KMS-11 (cell line): ENCODE measurements around the gene TMC2.

Experiments used
- H2AFZ ChIP-seq: fragments of 200-600 bp; sonication (generic); 2 replicates; pipeline ENCODE4 v1.6.1; 2016; ENCODE audit warnings: antibody characterized with exemption, mixed run types, low read depth
- H3K27ac ChIP-seq: fragments of 200-600 bp; sonication (generic); 2 replicates; pipeline ENCODE4 v1.6.1; 2016; ENCODE audit warnings: mild to moderate bottlenecking, mixed run types
- H3K27me3 ChIP-seq: fragments of 200-600 bp; sonication (generic); 2 replicates; pipeline ENCODE4 v1.6.1; 2017; ENCODE audit warnings: mild to moderate bottlenecking, low read depth, mixed run types, moderate library complexity; ENCODE audit not compliant: insufficient read depth
- H3K36me3 ChIP-seq: fragments of 200-600 bp; sonication (generic); 2 replicates; pipeline ENCODE4 v1.6.1; 2017; ENCODE audit warnings: mild to moderate bottlenecking, mixed run types; ENCODE audit not compliant: insufficient read depth
- H3K4me1 ChIP-seq: fragments of 200-600 bp; sonication (generic); 2 replicates; pipeline ENCODE4 v1.6.1; 2016; ENCODE audit warnings: mild to moderate bottlenecking, low read depth, mixed run types; ENCODE audit not compliant: poor library complexity, severe bottlenecking
- H3K4me2 ChIP-seq: fragments of 200-600 bp; sonication (generic); 2 replicates; pipeline ENCODE4 v1.7.0; 2016; ENCODE audit warnings: mild to moderate bottlenecking, mixed run types
- H3K4me3 ChIP-seq: fragments of 200-600 bp; sonication (generic); IDR thresholded peaks from 2 replicates; pipeline ENCODE4 v1.6.1; 2017; ENCODE audit warnings: low read depth, low read length, mixed read lengths; ENCODE audit not compliant: insufficient read depth
- H3K79me2 ChIP-seq: fragments of 200-600 bp; sonication (generic); 2 replicates; pipeline ENCODE4 v1.6.1; 2016; ENCODE audit warnings: low read depth, mixed run types; ENCODE audit not compliant: insufficient read depth
- H3K9ac ChIP-seq: fragments of 200-600 bp; sonication (generic); 2 replicates; pipeline ENCODE4 v1.6.1; 2016; ENCODE audit warnings: mild to moderate bottlenecking, mixed run types
- H4K20me1 ChIP-seq: fragments of 200-600 bp; sonication (generic); 2 replicates; pipeline ENCODE4 v1.6.1; 2016; ENCODE audit warnings: mild to moderate bottlenecking, mixed run types; ENCODE audit not compliant: insufficient read depth
- CTCF ChIP-seq: fragments of 200-600 bp; sonication (generic); conservative IDR thresholded peaks from 2 replicates; pipeline ENCODE4 v1.6.1; 2017; ENCODE audit warnings: low read depth, mild to moderate bottlenecking, antibody characterized with exemption, low read length, moderate library complexity, mixed read lengths

TMC2 gene

DNA sequence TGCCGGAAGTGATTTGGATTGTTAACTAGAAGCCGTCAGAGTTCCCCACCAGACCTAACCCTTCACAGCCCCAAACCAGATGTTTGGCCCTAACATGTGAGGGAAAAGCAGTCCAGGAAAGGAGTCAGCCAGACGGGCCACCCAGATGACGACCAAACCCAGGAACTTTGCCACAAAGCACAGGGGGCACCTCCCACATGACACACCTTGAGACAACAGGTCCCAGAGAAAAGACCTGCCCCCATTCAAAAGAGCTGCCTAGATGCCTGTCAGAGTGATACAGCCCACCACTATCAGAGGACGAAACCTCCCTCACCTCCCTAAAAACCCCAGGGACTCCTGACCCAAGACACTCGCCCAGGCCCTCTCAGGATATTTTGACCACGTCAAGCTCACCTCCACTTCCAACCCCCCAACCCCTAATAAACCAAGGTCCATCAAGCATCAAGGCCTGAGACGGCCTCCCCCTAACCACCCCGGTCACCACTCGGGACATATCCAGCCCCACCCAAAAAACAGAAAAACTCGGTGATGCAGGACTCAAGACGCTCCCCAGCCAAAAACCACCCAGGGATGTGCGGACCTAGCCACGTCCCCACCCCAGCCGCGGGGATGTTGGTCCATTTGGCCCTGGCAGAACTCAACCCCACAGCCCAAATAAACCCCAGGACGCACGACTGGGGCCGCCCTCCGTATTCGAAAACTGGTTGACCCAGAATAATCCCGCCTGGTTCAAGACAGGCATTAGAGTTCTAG lies 28.3 kb upstream of the TMC2 start:
- peak overlapping the region; percentile 60; the same call in 1 of the 2 replicates for H3K9ac ChIP-seq

GRCh38 chr20:2508631-2509467 lies 27.5 kb upstream of the TMC2 start, which contains the start of gene ZNF343:
Gene ZNF343 (minus strand): TSS chr20:2508915. CDS start chr20:2493895, 15,020 bp downstream.
- no peaks in the 10 kb centered on the region for H3K4me1 ChIP-seq
- peak within 1 kb of the TSS; percentile 60; the same call in 1 of the 2 replicates for H3K9ac ChIP-seq
- H3K36me3 ChIP-seq = no peaks in the 10 kb centered on the region
- no peaks in the 10 kb centered on the region for H3K79me2 ChIP-seq
- peak within 1 kb of the TSS; percentile 25; the same call in 1 of the 2 replicates for H3K27ac ChIP-seq
- no peaks in the 10 kb centered on the region for H4K20me1 ChIP-seq
- H3K4me2 ChIP-seq = peak within 1 kb of the TSS; percentile 57
- peak within 1 kb of the TSS; percentile 91 for H2AFZ ChIP-seq
- no peak within 1 kb of the TSS for H3K4me3 ChIP-seq
- TF ChIP-seq CTCF = no peak
- no peaks in the 10 kb centered on the region for H3K27me3 ChIP-seq

More for the DNA sequence above, 28.3 kb upstream of the TMC2 start:
- Histone ChIP-seq H3K4me1 (no peaks in the 10 kb centered on the region), H4K20me1 (no peaks in the 10 kb centered on the region), H3K79me2 (no peaks in the 10 kb centered on the region), H3K36me3 (no peaks in the 10 kb centered on the region), H2AFZ (peak overlapping the region; percentile 91), H3K27me3 (no peaks in the 10 kb centered on the region), H3K27ac (no peak overlapping the region), H3K4me2 (peak overlapping the region; percentile 57), H3K4me3 (no peak overlapping the region)
- no peak for TF ChIP-seq CTCF

DNA sequence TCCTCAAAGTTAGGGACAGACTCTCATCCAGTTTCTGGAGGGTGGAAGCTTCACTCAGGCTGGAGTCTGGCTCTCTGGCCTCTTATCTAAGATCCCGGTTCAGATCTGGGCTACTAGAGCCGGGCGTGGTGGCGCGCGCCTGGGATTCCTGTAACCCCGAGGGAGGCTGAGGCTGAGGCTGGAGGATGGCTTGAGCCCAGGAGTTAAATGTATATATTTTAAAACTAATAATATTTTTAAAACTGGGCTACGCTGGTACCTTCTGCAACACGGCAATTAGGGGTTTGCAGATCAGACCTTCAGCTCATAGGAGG lies 26.9 kb upstream of the TMC2 start:
- H4K20me1 ChIP-seq = no peaks in the 10 kb centered on the region
- no peaks in the 10 kb centered on the region for H3K79me2 ChIP-seq
- no peak overlapping the region for H3K4me3 ChIP-seq
- H3K4me1 ChIP-seq = no peaks in the 10 kb centered on the region
- H3K4me2 ChIP-seq = peak overlapping the region; percentile 57; the same call in 1 of the 2 replicates
- peak overlapping the region; percentile 60; the same call in 1 of the 2 replicates for H3K9ac ChIP-seq
- no peaks in the 10 kb centered on the region for H3K36me3 ChIP-seq
- no peak for TF ChIP-seq CTCF
- no peaks in the 10 kb centered on the region for H3K27me3 ChIP-seq
- no peak overlapping the region for H3K27ac ChIP-seq
- peak overlapping the region; percentile 91 for H2AFZ ChIP-seq

DNA sequence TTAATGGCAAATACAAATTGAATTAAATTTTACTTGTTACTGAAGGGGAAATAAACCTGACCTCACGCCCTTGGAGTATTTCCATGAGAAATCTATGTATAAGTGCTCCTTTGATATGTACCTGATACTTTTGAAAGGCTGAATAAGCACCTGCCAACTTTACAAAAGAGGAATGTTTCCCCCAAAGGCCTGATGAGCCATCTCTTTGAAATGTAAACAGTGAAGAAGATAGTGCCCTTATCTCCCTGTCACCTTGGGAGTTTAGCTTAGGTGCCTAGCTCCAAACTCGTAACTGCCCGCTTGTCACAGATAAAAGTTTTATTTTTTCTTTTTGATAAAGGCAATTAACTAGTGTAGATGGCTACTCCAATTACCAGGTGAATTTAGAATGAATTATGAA lies 26.6 kb upstream of the TMC2 start:
- H2AFZ ChIP-seq = peak overlapping the region; percentile 91; the same call in 1 of the 2 replicates
- H3K79me2 ChIP-seq = no peaks in the 10 kb centered on the region
- H3K27me3 ChIP-seq = no peaks in the 10 kb centered on the region
- H3K27ac ChIP-seq = no peak overlapping the region
- no peaks in the 10 kb centered on the region for H4K20me1 ChIP-seq
- H3K4me2 ChIP-seq = no peak overlapping the region
- TF ChIP-seq CTCF = no peak
- H3K4me1 ChIP-seq = no peaks in the 10 kb centered on the region
- no peak overlapping the region for H3K9ac ChIP-seq
- no peaks in the 10 kb centered on the region for H3K36me3 ChIP-seq
- H3K4me3 ChIP-seq = no peak overlapping the region
